GM12872 (cell line): Measurements from ENCODE around the gene STX1A.

ENCODE experiments used
- TF ChIP-seq, protein P1 (sequence below): IDR thresholded peaks from 3 replicates; pipeline ENCODE4 v1.5.1; 2011; ENCODE audit warnings: low read depth, mild to moderate bottlenecking, low read length, moderate library complexity; ENCODE audit not compliant: insufficient read depth

The STX1A gene

DNA sequence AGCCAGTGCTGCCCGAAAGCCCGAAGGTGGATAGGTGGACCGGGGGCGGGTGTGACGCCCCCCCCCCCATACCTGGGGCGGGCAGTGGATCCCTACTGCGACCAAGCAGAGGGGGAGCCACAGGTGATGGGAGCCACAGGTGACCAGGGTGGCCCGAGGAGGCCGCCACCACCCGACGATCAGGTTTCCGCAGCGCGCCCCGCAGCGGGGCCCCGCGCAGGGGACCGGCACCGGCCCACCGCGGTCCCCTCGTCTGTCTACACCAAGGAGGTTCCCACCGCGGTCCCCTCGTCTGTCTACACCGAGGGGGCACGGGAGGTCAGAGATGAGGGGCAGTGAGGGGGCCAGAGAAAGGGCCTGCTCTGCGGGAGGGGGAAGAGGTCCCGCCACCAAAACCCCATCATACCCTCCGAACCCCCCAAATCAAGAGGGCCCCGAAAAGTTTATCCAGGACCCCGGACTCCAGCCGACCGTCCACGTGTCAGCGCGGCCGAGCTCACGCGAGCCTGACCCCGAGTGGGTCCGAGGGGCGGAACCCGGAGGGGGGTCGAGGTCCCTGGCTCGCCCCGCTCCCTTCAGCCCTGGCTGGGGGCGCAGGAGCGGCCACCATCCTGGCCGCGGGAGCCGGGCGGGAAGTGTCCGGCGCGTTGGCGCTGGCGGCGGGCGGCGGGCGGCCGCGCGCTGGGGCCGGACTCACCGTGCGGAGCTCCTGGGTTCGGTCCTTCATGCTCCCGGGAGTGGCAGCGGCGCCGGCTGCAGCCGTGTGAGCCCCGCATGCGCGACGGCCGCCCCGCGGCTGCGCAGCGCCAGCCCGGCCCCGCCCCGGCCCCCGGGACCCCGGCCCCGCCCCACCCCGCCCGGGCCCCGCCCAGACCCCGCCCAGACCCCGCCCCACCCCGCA is at the start of gene STX1A:
TSS of gene STX1A (minus strand) at position 765 of the 901 bp plus-strand sequence. CDS start at position 727, 38 bp downstream.
- TF ChIP-seq, protein P1, sequence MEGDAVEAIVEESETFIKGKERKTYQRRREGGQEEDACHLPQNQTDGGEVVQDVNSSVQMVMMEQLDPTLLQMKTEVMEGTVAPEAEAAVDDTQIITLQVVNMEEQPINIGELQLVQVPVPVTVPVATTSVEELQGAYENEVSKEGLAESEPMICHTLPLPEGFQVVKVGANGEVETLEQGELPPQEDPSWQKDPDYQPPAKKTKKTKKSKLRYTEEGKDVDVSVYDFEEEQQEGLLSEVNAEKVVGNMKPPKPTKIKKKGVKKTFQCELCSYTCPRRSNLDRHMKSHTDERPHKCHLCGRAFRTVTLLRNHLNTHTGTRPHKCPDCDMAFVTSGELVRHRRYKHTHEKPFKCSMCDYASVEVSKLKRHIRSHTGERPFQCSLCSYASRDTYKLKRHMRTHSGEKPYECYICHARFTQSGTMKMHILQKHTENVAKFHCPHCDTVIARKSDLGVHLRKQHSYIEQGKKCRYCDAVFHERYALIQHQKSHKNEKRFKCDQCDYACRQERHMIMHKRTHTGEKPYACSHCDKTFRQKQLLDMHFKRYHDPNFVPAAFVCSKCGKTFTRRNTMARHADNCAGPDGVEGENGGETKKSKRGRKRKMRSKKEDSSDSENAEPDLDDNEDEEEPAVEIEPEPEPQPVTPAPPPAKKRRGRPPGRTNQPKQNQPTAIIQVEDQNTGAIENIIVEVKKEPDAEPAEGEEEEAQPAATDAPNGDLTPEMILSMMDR = no peak

DNA sequence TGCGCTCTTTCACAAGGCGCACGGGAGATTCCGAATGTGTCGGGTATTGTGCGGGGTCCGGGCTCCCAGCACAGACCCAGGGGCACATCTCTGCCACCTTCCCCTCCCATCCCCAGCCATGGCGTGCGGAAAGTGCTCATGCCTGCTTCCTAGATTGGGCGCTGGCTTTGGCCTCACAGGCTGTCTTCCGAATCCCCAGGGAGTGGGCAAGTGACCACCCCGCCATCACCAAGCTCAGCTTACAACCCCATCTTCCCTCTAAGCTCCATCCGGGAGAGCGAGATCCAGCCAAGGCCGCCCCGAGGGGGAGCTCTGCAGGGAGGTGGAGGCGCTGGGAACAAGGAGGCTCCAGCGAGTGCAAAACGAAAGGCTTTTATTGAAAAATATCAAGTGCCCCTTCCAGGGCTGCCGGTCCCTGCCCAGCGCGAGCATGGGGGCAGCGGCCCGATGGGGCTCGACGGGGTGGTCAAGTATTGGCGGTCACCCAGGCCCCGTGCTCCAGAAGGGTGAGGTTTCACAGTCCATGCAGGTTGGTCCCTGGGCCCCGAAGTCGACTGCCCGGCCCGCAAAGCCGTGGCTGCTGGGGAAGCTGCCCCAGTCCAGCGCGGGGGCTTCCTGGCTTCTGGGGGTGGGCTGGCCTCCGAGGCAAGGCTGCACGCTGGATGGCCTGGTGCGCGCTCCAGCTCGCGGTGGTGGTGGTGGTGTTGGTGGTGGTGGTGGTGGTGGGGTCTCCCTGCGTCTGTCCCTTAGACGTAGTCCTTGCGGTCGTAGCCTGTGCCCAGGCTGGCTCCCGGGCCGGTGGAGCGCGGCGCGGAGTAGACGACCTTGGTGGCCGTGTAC is 49.4 kb upstream of the STX1A start:
- TF ChIP-seq, protein P1 = no peak

DNA sequence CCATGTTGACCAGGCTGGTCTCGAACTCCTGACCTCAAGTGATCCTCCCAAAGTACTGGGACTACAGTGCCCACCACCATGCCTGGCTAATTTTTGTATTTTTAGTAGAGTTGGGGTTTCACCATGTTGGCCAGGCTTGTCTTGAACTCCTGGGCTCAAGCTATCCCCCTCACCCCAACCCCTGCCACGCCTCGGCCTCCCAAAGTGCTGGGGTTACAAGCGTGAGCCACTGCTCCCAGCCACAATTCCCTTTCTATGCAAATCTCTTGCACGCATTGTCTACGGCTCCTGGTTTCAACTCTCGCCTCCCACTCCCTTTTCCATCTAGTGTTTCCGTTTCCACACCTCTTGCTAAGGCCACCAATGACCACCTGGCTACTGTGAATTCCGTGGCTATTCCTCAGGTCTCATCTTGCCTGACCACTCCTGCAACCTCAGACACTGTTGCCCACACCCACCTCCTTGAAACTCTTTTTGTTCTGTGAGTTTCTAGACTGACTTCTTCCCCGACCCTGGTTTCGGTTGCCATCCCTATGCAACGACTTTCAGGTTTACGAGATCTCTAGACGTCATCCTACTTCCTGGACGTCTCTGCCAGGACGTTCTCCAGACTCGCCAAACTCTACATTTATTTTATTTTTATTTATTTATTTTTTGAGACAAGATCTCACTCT is 47.2 kb upstream of the STX1A start:
- TF ChIP-seq, protein P1 = no peak

DNA sequence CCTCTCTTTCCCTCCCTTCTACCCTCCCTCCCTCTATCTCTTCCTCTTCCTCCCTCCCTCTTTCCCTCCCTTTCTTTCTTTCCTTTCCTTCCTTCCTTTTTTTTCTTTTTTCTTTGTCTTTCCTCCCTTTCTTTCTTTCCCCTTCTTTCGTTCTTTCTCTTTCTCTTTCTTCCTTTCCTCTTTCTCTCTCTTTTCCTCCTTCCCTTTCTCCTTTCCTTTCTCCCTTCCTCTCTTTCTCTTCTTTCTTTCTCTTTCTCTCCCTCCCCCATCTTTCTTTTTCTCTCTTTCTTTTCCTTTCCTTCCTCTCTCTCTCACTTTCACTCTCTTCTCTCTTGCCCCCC is 43.2 kb upstream of the STX1A start:
- TF ChIP-seq, protein P1 = no peak

DNA sequence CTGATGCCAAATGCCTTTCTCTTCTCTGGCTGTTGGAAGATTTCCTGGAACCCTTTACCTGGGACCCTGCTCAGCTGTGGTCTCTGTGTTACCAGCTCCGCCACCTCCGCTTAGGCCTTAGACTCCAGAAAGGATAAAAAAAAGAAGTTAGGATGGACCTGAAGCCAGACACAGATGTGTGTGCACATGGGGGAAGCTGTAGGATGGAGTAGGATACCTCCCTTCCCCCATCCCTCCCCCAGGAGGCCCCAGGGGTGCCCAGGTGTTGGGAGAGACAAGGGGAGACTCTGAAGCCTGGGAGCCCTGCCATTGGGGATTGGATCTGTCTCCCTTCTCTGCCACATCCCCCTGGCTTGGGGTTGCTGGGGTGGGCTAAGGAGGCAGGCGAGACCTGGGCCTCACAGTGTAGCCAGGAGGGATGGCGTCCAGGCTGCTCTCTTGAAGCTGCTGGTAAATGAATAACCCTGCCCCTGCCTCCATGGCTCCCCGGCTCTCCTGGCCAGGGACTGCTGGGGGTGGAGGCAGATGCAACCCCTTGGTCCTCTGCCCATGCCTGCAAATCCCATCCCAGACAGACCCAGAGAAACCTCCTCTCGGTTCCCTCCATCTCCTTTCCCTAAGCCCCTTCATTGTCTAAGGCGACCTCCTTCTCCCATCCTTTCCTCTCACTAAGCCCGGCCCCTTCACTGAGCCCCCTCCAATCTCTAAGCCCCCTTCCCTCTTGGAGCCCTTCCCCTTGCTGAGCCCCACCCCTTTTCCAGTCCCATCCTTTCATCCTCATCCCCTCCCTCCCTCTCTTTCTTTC is 42.6 kb upstream of the STX1A start:
- TF ChIP-seq, protein P1 = no peak

DNA sequence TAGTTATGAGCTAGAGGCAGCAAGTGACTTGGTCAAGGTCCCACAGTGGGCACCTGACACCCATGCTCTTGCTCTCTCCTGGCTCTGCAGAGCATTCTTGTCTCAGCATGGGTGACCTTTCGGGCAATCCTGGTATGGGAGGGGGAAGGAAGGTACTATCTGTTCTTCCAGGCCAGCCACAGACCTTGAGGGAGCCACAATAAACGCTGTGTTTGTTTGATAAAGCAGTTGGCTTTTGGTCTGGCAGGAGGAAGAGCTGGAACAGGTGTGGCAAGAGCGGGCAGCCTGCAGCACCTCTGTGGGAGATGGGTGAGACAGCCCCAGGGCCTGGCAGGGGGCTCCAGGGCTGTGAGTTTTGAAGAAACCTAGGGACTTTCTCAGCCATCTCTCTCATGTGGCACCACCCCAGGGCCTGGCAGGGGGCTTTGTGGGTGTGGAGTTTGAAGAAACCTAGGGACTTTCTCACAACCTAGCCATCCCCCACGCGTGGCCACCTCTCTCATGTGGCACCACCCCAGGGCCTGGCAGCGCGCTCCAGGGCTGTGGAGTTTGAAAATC is 39.2 kb upstream of the STX1A start:
- TF ChIP-seq, protein P1 = no peak
